HG02678 (cell line): ENCODE results near the gene TASP1.
"Not testable (repeated sequence)": the region's sequence is repeated elsewhere in the genome, so short reads cannot be mapped to it uniquely, and the experiment has no call there.

Experiments used
- ATAC-seq: cut with Tn5 transposase; IDR thresholded peaks from one replicate; pipeline ENCODE4 v1.9.1; 2021; ENCODE audit warnings: mild to moderate bottlenecking, moderate library complexity; ENCODE audit not compliant: unreplicated experiment

Gene TASP1, protein sequence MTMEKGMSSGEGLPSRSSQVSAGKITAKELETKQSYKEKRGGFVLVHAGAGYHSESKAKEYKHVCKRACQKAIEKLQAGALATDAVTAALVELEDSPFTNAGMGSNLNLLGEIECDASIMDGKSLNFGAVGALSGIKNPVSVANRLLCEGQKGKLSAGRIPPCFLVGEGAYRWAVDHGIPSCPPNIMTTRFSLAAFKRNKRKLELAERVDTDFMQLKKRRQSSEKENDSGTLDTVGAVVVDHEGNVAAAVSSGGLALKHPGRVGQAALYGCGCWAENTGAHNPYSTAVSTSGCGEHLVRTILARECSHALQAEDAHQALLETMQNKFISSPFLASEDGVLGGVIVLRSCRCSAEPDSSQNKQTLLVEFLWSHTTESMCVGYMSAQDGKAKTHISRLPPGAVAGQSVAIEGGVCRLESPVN

GRCh38 chr20:13638496-13639149, at the start of gene TASP1:
TASP1 (minus strand) TSS chr20:13638932; CDS start chr20:13630078, 8,854 bp downstream.
- peak; percentile 100 for ATAC-seq

DNA sequence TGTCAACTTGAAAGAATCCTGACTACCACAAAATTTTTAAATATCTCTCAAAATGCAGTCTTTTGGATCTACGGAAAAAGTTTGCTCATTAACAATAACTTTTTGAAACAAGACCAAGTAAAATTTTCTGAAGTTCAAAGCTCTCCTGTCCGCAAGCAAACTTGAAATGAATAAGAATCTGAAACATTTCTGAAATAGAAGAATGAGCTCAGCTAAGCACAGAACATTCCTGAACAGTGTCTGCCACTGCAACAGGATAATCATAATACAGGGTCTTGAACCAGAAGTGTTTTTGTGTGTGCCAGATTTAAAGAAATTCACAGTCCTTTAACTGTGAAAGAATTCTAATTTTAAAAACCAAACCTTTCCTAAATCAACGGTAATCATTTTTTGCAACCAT, 49.1 kb upstream of the TASP1 start:
- ATAC-seq: no peak

DNA sequence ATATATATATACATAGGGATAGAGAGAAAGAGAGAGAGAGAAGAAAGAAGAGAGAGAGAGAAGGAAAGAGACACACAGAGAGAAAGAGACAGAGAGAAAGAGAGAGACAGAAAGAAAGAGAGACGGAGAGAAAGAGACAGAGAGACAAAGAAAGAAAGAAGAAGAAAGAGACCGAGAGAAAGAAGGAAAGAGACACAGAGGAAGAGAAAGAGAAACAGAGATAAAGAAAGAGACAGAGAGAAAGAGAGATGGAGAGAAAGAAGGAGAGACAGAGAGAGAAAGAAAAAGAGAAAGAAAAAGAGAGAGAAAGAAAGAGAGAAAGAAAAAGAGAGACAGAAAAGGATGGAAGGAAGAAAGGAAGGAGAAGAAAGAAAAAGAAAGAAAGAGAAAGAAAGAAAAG, 46.9 kb upstream of the TASP1 start:
- no peak for ATAC-seq

GRCh38 chr20:13684566-13685222, 46.0 kb upstream of the TASP1 start:
- peak; percentile 73 for ATAC-seq

- ATAC-seq: no peak
These were observed 45.1 kb upstream of the TASP1 start for GRCh38 chr20:13683833-13684232.

DNA sequence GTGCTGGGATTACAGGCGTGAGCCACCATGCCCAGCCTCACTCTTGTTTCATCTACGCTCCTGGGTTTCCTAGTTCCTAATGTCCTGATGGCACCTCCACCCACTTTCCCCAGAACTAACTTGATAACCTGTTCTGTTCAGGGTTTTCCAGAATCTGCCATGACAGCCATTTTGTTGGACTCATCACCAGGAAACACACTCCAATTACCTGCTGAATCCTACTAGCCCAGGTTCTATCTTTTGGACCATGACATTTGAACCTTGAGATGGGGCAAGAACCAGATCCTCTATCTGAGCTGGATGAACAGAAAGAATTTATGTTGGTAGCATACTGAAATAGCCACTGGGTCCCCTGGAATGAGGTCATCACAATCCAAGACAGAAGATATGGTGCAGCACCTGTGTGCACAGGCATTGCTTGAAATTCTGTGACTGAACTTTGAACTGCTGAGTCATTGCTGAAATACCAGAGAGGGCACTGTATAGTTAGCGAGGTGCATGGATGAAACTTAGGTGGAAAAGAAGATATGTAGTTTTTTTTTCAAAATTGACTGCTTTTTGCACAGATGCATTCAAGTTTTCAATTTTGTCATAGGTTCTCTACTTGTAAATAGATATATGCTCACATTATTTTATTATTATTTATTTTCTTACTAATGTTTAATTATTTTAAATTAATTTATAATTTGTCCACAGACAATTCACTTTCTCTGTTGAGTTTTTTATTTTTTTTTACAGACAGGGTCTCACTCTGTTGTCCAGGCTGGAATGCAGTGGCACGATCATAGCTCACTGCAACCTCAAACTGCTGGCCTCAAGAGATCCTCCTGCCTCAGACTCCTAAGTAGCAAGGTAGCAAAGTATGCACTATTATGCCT, 42.8 kb upstream of the TASP1 start:
- ATAC-seq: peak; percentile 77

GRCh38 chr20:13678944-13679343, 40.2 kb upstream of the TASP1 start:
- ATAC-seq: no peak

GRCh38 chr20:13677241-13677640, 38.5 kb upstream of the TASP1 start:
- ATAC-seq: no peak

DNA sequence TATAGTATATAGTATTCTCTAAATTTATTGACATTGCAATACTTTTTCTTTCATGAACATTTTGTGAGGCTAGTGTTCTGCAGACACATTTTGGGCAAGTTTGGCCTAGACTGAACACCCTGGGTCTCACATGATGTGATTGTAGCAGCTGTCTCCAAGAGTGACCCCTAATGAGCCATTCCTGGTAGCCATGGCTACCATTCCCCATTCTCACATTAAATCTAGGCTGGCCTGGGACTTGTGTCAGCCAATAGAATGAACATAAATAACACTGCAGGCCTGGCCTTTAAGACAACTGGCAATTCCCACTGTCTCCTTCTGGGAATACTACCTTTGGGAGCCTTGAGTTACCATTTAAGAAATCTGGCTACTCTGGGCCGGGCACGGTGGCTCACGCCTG, 38.0 kb upstream of the TASP1 start:
- no peak for ATAC-seq

- no peak for ATAC-seq
These were observed 34.0 kb upstream of the TASP1 start for GRCh38 chr20:13672690-13673089.

DNA sequence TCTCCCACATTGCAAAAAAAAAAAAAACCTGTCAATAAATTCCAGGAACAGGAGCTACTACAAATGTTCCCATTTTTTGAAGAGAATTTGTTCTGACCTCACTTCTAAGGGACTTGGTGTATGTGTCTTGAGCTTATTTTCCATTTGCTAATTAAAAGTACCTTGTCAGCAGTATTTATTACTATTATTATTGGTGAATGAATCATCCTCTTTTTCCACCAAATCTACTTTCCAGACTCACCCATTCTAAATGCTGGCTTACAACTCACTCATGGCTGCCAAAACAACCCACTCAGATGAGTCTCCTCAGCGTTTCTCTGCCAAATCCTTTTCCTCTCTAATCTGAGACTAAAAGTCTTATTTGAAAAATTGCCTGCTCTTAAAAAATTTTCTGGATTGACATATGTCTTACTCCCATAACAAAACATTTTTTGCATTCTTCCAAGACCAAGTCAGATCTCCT, 33.2 kb upstream of the TASP1 start:
- ATAC-seq: no peak

GRCh38 chr20:13671512-13671911, 32.8 kb upstream of the TASP1 start:
- no peak for ATAC-seq

DNA sequence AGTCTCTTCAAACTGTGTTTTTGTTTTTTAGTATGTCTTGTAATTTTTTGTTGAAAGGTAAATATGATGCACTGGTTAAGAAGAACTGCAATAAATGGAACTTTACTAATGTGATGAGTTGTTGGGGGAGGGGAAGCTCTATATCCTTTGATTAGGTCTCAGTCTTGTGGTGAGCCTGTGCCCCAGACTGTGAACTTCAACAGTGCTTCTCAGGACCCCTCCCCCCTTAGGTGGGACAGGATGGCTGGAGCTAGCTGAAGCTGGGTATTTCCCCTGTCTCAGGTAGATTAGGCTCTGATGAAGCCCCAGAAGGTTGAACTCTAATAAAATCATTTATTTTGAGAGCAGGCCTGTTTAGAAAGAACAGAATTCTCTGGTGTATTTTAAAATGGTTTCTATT, 31.4 kb upstream of the TASP1 start:
- no peak for ATAC-seq

GRCh38 chr20:13665709-13666395, 27.1 kb upstream of the TASP1 start:
- no peak for ATAC-seq

GRCh38 chr20:13661070-13661685, 22.4 kb upstream of the TASP1 start:
- ATAC-seq: no peak

GRCh38 chr20:13659288-13659687, 20.6 kb upstream of the TASP1 start:
- ATAC-seq: peak; percentile 94

- ATAC-seq: not testable (repeated sequence)
These were observed 19.3 kb upstream of the TASP1 start for GRCh38 chr20:13658060-13658459.

DNA sequence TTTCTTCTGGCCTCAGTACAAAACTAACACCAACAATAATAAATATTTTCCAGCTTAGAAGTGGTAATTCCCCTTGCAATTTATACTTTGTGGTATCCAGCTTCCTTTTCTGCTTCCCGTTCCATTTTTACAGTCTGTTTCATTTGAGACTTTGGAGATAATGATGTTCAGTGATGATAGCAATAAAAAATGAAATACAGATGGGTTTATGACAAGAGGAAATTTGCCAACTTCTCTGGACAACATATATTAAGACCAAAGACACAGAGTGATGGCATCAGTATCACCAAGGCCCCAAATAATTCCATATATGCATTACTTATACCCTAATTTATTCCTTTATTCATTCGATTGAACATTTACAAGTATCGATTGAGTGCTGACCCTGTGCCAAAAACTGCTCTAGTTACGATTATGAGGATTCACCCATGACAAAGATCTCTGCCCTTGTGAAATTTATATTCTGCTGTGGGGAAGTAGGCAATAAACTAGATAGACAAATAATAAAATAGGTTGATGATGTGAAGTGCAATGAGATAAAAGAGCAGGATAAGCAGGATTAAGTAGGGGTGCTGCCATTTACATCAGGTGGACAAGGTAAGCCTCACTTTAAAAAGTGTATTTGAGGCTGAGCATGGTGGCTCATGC, 18.1 kb upstream of the TASP1 start:
- no peak for ATAC-seq

DNA sequence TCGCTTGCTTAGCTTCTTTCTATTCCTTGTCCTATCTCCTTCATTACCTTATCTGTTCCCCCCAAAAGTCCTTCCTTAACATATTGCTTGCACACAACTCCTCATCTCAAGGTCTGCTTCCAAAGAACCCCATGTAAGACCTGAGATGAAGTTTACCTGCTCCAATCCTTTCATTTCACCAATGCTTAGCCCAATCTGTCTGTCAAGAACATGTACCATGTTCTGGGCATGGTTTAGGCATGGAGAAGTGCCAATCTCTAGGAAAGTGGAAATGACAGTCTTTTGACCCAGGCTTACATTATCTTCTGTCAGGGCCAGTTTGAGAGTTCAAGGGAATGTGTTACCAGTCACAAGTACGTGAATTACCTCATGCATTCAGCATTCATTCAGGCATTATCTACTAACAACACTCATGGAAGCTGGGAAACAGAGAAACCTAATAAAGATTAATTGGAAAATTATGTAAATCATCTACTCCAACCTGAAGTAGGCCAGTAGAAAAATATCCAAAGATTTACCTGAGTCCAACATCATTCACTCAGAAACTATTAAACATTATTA, 15.8 kb upstream of the TASP1 start:
- no peak for ATAC-seq
